Keratinocyte (primary cell): ENCODE data around the gene DCAF17. TPM values are rescaled to one million over a fixed set of nuclear protein-coding genes. Genes with fewer than 3 reads are reported as not detected.

ENCODE experiments used
- DNase-seq: peaks from one replicate; pipeline ENCODE4 v3.0.0-alpha.2; 2011; ENCODE audit warnings: low read depth, missing footprints, low spot score
- FAIRE-seq: peaks from 2 replicates; lab custom pipeline; 2011; peaks lifted over from hg19 to GRCh38; lab: Jason Lieb, UNC
- H2AFZ ChIP-seq: 2 replicates; pipeline ENCODE4 v1.6.0; 2012; ENCODE audit warnings: low read length, control low read depth, inconsistent platforms; ENCODE audit not compliant: control insufficient read depth
- H3K27ac ChIP-seq: 2 replicates; pipeline ENCODE4 v1.5.1; 2011; ENCODE audit warnings: low read length; ENCODE audit not compliant: control insufficient read depth, insufficient read depth
- H3K27me3 ChIP-seq: 3 replicates; pipeline ENCODE4 v1.6.0; 2011; ENCODE audit warnings: low read length; ENCODE audit not compliant: control insufficient read depth, insufficient read depth; ENCODE audit errors: extremely low read depth
- H3K36me3 ChIP-seq, 2 experiments: 2 replicates in 1 of 2; 3 replicates in 1 of 2; pipeline ENCODE4 v1.5.1; 2011; ENCODE audit warnings: low read length in 2 of 2, mild to moderate bottlenecking in 1 of 2; ENCODE audit not compliant: control insufficient read depth in 2 of 2, insufficient read depth in 2 of 2; ENCODE audit errors: extremely low read depth in 1 of 2
- H3K4me1 ChIP-seq: 3 replicates; pipeline ENCODE4 v1.5.1; 2011; ENCODE audit warnings: low read length; ENCODE audit not compliant: control insufficient read depth, insufficient read depth; ENCODE audit errors: extremely low read depth
- H3K4me2 ChIP-seq: 3 replicates; pipeline ENCODE4 v1.6.0; 2011; ENCODE audit warnings: low read depth, low read length; ENCODE audit not compliant: control insufficient read depth, insufficient read depth; ENCODE audit errors: extremely low read depth
- H3K4me3 ChIP-seq, 3 experiments: fragments of 200-600 bp in 1 of 3; sonication (generic) in 1 of 3; 2 replicates in 2 of 3; 3 replicates in 1 of 3; pipeline ENCODE4 v1.5.1; 2011 to 2016; ENCODE audit warnings: low read length in 3 of 3, mild to moderate bottlenecking in 3 of 3, control low read depth in 2 of 3, inconsistent platforms in 1 of 3, low read depth in 1 of 3, mixed read lengths in 1 of 3, mixed run types in 1 of 3, moderate library complexity in 1 of 3; ENCODE audit not compliant: control insufficient read depth in 2 of 3, insufficient read depth in 2 of 3; ENCODE audit errors: extremely low read depth in 1 of 3
- H3K79me2 ChIP-seq: 2 replicates; pipeline ENCODE4 v1.6.0; 2012; ENCODE audit warnings: low read length; ENCODE audit not compliant: control insufficient read depth, insufficient read depth
- H3K9ac ChIP-seq: 3 replicates; pipeline ENCODE4 v1.6.0; 2011; ENCODE audit warnings: low read length; ENCODE audit not compliant: control insufficient read depth, insufficient read depth; ENCODE audit errors: extremely low read depth
- H3K9me1 ChIP-seq: 3 replicates; pipeline ENCODE4 v1.6.0; 2011; ENCODE audit warnings: low read length; ENCODE audit not compliant: control insufficient read depth, insufficient read depth; ENCODE audit errors: extremely low read depth
- H3K9me3 ChIP-seq: 2 replicates; pipeline ENCODE4 v1.5.1; 2012; ENCODE audit warnings: low read depth, low read length; ENCODE audit not compliant: control insufficient read depth
- H4K20me1 ChIP-seq: 3 replicates; pipeline ENCODE4 v1.6.0; 2011; ENCODE audit warnings: low read length; ENCODE audit not compliant: control insufficient read depth, insufficient read depth; ENCODE audit errors: extremely low read depth
- EZH2 ChIP-seq: IDR thresholded peaks from one replicate; pipeline ENCODE4 v1.6.1; 2012; ENCODE audit warnings: inconsistent platforms, mild to moderate bottlenecking, low read length, moderate library complexity
- dilution Hi-C: fragments of 300-500 bp; cut with MboI; formaldehyde crosslinking; loops from one replicate; pipeline ENCODE4 v1.7.0; 2020; ENCODE audit warnings: low sequenced_read_pairs; ENCODE audit not compliant: extremely low pct_ligation_motif_present
- polyA plus RNA-seq, 5 experiments: library from polyadenylated mRNA; depleted of rRNA in 3 of 5; stranded (reverse) in 3 of 5; stranded (forward) in 1 of 5; unstranded in 1 of 5; fragments of >200 nt; gene quantifications; 1 replicate in 1 of 5; 2 replicates in 3 of 5; 3 replicates in 1 of 5; pipeline versions ENCODE4 v1.2.1 to v1.2.3, GENCODE V29; 2011 to 2012; ENCODE audit warnings: missing spikeins in 2 of 5, low read depth in 1 of 5, low replicate concordance in 1 of 5
- TF ChIP-seq, protein P1 (sequence below), 3 experiments: IDR thresholded peaks in 1 of 3; conservative IDR thresholded peaks in 1 of 3; optimal IDR thresholded peaks in 1 of 3; 2 replicates in 2 of 3; 3 replicates in 1 of 3; pipeline versions ENCODE3 to v1.5.1; 2011; ENCODE audit warnings: low read length in 3 of 3, mild to moderate bottlenecking in 3 of 3, moderate library complexity in 2 of 3, control low read depth in 1 of 3, inconsistent platforms in 1 of 3; ENCODE audit not compliant: insufficient read depth in 2 of 3; ENCODE audit errors: extremely low read depth in 1 of 3

DCAF17 gene
- polyA plus RNA-seq, 1 donor (not counting 4 experiments of a cell fraction or from before 2014, with no cell fraction given): 22.9 TPM

DNA sequence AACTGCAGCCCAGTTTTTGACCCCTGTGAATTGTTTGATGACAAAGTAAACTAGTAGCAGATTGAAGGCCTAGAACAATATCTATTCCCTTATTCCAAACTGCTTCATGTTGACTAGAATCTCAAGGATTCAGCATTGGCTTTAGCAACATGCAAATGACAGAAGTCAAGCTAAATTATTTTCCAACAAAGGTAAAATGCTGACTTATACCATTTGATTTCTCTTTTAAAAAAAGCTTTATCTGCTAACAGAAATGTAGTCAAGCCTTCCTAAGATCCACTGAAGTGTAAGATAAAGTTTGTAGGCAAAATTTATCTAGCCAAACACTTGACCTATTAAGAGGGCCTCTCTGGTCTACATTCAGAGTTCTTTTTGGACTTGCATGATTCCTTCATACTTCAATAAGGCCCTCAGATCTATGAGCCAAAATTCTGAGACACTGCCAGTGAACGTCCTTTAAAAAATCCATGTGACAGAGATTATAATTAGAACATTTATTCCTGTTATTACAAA, 78.7 kb downstream of the DCAF17 start:
- Histone ChIP-seq H3K4me1 (no peaks in the 10 kb centered on the region), H3K4me2 (no peak overlapping the region), H3K36me3 (no peaks in the 10 kb centered on the region), H3K4me3 (no peak overlapping the region), H3K9me3 (no peaks in the 10 kb centered on the region), H3K9me1 (no peaks in the 10 kb centered on the region), H3K27me3 (no peaks in the 10 kb centered on the region), H3K79me2 (no peaks in the 10 kb centered on the region), H3K9ac (no peak overlapping the region), H4K20me1 (no peaks in the 10 kb centered on the region), H3K27ac (no peak overlapping the region), H2AFZ (no peak overlapping the region)
- TF ChIP-seq EZH2: no peak
- TF ChIP-seq, protein P1, sequence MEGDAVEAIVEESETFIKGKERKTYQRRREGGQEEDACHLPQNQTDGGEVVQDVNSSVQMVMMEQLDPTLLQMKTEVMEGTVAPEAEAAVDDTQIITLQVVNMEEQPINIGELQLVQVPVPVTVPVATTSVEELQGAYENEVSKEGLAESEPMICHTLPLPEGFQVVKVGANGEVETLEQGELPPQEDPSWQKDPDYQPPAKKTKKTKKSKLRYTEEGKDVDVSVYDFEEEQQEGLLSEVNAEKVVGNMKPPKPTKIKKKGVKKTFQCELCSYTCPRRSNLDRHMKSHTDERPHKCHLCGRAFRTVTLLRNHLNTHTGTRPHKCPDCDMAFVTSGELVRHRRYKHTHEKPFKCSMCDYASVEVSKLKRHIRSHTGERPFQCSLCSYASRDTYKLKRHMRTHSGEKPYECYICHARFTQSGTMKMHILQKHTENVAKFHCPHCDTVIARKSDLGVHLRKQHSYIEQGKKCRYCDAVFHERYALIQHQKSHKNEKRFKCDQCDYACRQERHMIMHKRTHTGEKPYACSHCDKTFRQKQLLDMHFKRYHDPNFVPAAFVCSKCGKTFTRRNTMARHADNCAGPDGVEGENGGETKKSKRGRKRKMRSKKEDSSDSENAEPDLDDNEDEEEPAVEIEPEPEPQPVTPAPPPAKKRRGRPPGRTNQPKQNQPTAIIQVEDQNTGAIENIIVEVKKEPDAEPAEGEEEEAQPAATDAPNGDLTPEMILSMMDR (optimal IDR thresholded peaks at IDR 0.05 in 1 of 3, IDR thresholded peaks at IDR 0.05 in 1 of 3, conservative IDR thresholded peaks at IDR 0.05 in 1 of 3; ENCODE audit: extremely low read depth in 1 of 3, insufficient read depth in 2 of 3, low read length in 3 of 3): no peak
- no peak for DNase-seq
- no peak for FAIRE-seq
- dilution Hi-C loops: no loop called here

DNA sequence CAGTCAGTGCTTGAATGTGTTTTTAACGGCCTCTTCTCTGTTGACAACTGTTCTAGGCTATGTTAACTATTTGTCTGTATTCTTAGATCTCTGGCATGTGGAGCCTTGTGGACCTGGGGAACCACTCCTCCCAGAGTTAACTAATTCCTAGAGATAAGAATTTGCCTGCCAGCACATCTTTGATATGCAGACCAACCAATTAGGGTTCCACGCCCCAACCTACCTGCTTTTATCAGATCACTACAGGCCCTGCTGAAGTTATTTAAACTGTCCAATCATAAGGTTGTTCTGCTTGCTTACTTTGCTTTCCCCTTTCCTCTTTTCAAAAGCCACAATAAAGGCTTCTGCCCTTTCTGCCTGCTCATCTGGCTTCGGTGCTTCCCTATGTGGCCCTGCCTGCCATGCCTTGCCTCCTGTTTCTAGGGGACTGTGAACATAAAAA, 79.7 kb downstream of the DCAF17 start:
- H3K27me3 ChIP-seq: no peaks in the 10 kb centered on the region
- H3K9me3 ChIP-seq: no peaks in the 10 kb centered on the region
- no peaks in the 10 kb centered on the region for H4K20me1 ChIP-seq
- H3K36me3 ChIP-seq: no peaks in the 10 kb centered on the region
- DNase-seq (no peak), FAIRE-seq (no peak)
- H3K4me2 ChIP-seq: no peak overlapping the region
- TF ChIP-seq, protein P1 (optimal IDR thresholded peaks at IDR 0.05 in 1 of 3, IDR thresholded peaks at IDR 0.05 in 1 of 3, conservative IDR thresholded peaks at IDR 0.05 in 1 of 3; ENCODE audit: extremely low read depth in 1 of 3, insufficient read depth in 2 of 3, low read length in 3 of 3): no peak
- TF ChIP-seq EZH2: no peak
- dilution Hi-C loops: no loop called here
- no peaks in the 10 kb centered on the region for H3K4me1 ChIP-seq
- H3K4me3 ChIP-seq: no peak overlapping the region
- no peak overlapping the region for H3K27ac ChIP-seq
- H3K9ac ChIP-seq: no peak overlapping the region
- H2AFZ ChIP-seq: peak overlapping the region; percentile 16
- H3K79me2 ChIP-seq: no peaks in the 10 kb centered on the region
- no peaks in the 10 kb centered on the region for H3K9me1 ChIP-seq
